Pancreas (tissue), 10 donors: ENCODE measurements around the gene LAMA1. TPM values are rescaled to one million over a fixed set of nuclear protein-coding genes. Genes with fewer than 3 reads are reported as not detected.
"Not testable (repeated sequence)": the region's sequence is repeated elsewhere in the genome, so short reads cannot be mapped to it uniquely, and the experiment has no call there.

Experiments used
- ATAC-seq, 4 donors: fragments of 200-7000 bp; cut with Tn5 transposase; one replicate each; pipeline versions ENCODE4 v1.8.0 to v1.9.1; 2020; ENCODE audit warnings: mild to moderate bottlenecking in 4 of 4, moderate library complexity in 4 of 4
- DNase-seq, 6 donors: peaks; one replicate each; pipeline ENCODE4 v3.0.0-alpha.2; 2020
- FAIRE-seq: peaks from 2 replicates; lab custom pipeline; 2012; peaks lifted over from hg19 to GRCh38; lab: Jason Lieb, UNC
- H3K27ac ChIP-seq, 4 donors: fragments of 200-600 bp; sonication (generic); 1 replicate in 3 of 4; 2 replicates in 1 of 4; pipeline versions ENCODE4 v1.5.0 to v1.8.0; 2020
- H3K27me3 ChIP-seq, 4 donors: fragments of 200-600 bp; one replicate each; pipeline ENCODE4 v1.8.0; 2021
- H3K36me3 ChIP-seq, 3 donors: fragments of 200-600 bp; sonication (generic) in 1 of 3; one replicate each; pipeline versions ENCODE4 v1.5.0 to v1.8.0; 2020 to 2021
- H3K4me1 ChIP-seq, 3 donors: fragments of 200-600 bp; one replicate each; pipeline ENCODE4 v1.8.0; 2021
- H3K4me3 ChIP-seq, 4 donors: fragments of 200-600 bp; sonication (generic) in 2 of 4; one replicate each; pipeline versions ENCODE4 v1.5.0 to v1.8.0; 2020 to 2021
- H3K9me3 ChIP-seq, 4 donors: fragments of 200-600 bp; one replicate each; pipeline ENCODE4 v1.8.0; 2021
- WGBS, 2 donors: extraction: QIAGEN DNeasy Blood & Tissue Kit; methylation state at CpG; one replicate each; pipeline ENCODE4 v1.1.7; 2013; 5-methylcytosine and 5-hydroxymethylcytosine counted together
- intact Hi-C, 3 donors: fragments of 100-400 bp; cut with DNase I; formaldehyde crosslinking; loops; one replicate each; pipeline versions ENCODE4 v1.11.1 to v1.14.2; 2022
- polyA plus RNA-seq, 2 donors: library from polyadenylated mRNA; stranded (reverse); fragments of 200-250 nt; gene quantifications; one replicate each; pipeline ENCODE4 v1.2.3, GENCODE V29; 2013
- total RNA-seq, 6 donors: library from RNA; stranded (reverse); fragmentation: NEBNext Ultra II Directional in 4 of 6; extraction: Animal tissue kit (Norgen Biotek cat#: 25700) in 4 of 6; gene quantifications; one replicate each; pipeline versions ENCODE4 v1.2.1 to v1.2.4, GENCODE V29; 2021 to 2023
- TF ChIP-seq, protein P1 (sequence below), 4 donors: fragments of 200-600 bp; sonication (generic) in 3 of 4; IDR thresholded peaks; one replicate each; pipeline versions ENCODE4 v1.5.0 to v1.8.0; 2021; ENCODE audit warnings: antibody characterized with exemption in 4 of 4
- donor health status: healthy with polysubstance abuse.
- donor health status: DM: no; HTN: no; CAD: no; lungs with moderate emphysema.
- donor health status: DM: no; HTN: no; CAD: no.
- donor health status: control.
- donor health status: control.
- donor health status: Bipolar disorder and iron deficiency.
- donor health status: DM: yes; HTN: yes; CAD: no.
- donor health status: DM: no; HTN: no; CAD: no.
- donor health status: DM: no; HTN: no; CAD: no.
- donor health status: DM: yes; HTN: yes; CAD: no.

Gene LAMA1
- total and polyA plus RNA-seq, 8 donors, result 0.39 to 3.1 (median 1.0) TPM

DNA sequence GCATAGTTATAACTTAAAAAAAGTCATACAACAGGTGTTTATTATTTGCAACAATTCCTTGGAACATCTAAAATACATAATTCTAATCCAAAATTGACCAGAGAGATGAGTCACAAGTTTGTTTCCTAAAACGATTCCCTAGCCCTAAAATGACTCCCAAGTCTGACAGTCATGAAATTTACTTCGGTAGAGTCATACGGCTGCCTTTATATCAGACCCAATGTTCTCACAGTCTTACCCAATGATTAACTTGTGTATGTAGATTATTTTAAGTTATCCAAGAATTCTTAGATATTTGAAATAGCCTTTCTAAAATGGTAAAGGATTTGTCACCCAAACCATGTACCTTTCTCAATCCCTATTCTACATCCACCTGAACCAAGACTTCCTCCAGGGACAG lies 174.9 kb downstream of the LAMA1 start:
- H3K27me3 ChIP-seq, result no peaks in the 10 kb centered on the region
- TF ChIP-seq, protein P1, sequence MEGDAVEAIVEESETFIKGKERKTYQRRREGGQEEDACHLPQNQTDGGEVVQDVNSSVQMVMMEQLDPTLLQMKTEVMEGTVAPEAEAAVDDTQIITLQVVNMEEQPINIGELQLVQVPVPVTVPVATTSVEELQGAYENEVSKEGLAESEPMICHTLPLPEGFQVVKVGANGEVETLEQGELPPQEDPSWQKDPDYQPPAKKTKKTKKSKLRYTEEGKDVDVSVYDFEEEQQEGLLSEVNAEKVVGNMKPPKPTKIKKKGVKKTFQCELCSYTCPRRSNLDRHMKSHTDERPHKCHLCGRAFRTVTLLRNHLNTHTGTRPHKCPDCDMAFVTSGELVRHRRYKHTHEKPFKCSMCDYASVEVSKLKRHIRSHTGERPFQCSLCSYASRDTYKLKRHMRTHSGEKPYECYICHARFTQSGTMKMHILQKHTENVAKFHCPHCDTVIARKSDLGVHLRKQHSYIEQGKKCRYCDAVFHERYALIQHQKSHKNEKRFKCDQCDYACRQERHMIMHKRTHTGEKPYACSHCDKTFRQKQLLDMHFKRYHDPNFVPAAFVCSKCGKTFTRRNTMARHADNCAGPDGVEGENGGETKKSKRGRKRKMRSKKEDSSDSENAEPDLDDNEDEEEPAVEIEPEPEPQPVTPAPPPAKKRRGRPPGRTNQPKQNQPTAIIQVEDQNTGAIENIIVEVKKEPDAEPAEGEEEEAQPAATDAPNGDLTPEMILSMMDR (IDR thresholded peaks at IDR 0.05), result no peak
- intact Hi-C loops, result no loop called here
- ATAC-seq (peak; percentile 44 to 67 (median 64)), FAIRE-seq (no peak), DNase-seq (no peak)
- H3K27ac ChIP-seq, result peak overlapping the region; percentile 30 to 80 (median 60)
- H3K4me1 ChIP-seq, result peaks cover 5 to 12% (median 6%) of the 10 kb centered on the region in 3 donors
- 42 to 44% methylated on average over 3 of the region's 3 CpGs for WGBS, 2 donors
- no peak overlapping the region for H3K4me3 ChIP-seq
- no peaks in the 10 kb centered on the region for H3K9me3 ChIP-seq
- no peaks in the 10 kb centered on the region for H3K36me3 ChIP-seq

- FAIRE-seq, result no peak
- peak overlapping the region in 3 of 4 donors; percentile 40 to 80 (median 79) for H3K27ac ChIP-seq
- WGBS, 2 donors, result 47 to 76% methylated on average over 11 of the region's 11 CpGs
Observed at GRCh38 chr18:6941996-6942395, 175.6 kb downstream of the LAMA1 start.

GRCh38 chr18:6940451-6940850 lies 177.1 kb downstream of the LAMA1 start:
- Histone ChIP-seq H3K27me3 (no peaks in the 10 kb centered on the region), H3K36me3 (no peaks in the 10 kb centered on the region), H3K4me1 (peaks cover 5 to 12% (median 6%) of the 10 kb centered on the region in 3 donors), H3K9me3 (no peaks in the 10 kb centered on the region), H3K4me3 (no peak overlapping the region), H3K27ac (peak overlapping the region in 2 of 4 donors; percentile 24 to 29)
- WGBS, 2 donors, result 77 to 84% methylated on average over 9 of the region's 9 CpGs
- TF ChIP-seq, protein P1 (IDR thresholded peaks at IDR 0.05), result no peak
- intact Hi-C loops, result no loop called here
- FAIRE-seq, result no peak
- peak in 1 of 4 donors; percentile 20 for ATAC-seq
- DNase-seq, result no peak

More at GRCh38 chr18:6941996-6942395, 175.6 kb downstream of the LAMA1 start:
- H3K9me3 ChIP-seq, result no peaks in the 10 kb centered on the region
- H3K27me3 ChIP-seq, result no peaks in the 10 kb centered on the region
- H3K36me3 ChIP-seq, result no peaks in the 10 kb centered on the region
- ATAC-seq (peak in 3 of 4 donors; percentile 29 to 48 (median 38)), DNase-seq (peak in 1 of 6 donors; percentile 33)
- H3K4me3 ChIP-seq, result no peak overlapping the region
- intact Hi-C loops, result no loop called here
- H3K4me1 ChIP-seq, result peaks cover 5 to 12% (median 6%) of the 10 kb centered on the region in 3 donors
- TF ChIP-seq, protein P1 (IDR thresholded peaks at IDR 0.05), result no peak

DNA sequence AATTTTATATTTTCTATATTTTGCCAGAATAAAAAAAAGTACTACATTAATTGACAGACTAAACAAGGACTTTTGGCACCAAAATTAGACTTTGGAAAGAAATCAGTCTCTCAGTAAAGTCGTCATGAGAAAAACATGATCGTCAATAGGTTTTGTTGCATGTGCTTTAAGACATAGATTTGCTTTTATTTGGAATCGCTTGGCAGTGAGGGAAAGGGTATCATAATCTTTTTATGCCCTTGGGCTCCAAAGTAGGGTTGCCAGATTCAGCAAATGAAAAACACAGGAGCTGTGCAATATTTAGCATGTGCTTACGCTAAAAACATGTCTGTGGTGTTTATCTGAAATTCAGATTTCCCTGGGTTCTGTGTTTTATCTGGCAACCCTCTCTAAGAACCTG lies 177.6 kb downstream of the LAMA1 start:
- Histone ChIP-seq H3K4me1 (peaks cover 5 to 12% (median 6%) of the 10 kb centered on the region in 3 donors), H3K27me3 (no peaks in the 10 kb centered on the region), H3K4me3 (no peak overlapping the region), H3K27ac (peak overlapping the region in 2 of 4 donors; percentile 24 to 29), H3K9me3 (no peaks in the 10 kb centered on the region), H3K36me3 (no peaks in the 10 kb centered on the region)
- FAIRE-seq (no peak), ATAC-seq (peak in 1 of 4 donors; percentile 23), DNase-seq (no peak)
- intact Hi-C loops, result no loop called here
- TF ChIP-seq, protein P1 (IDR thresholded peaks at IDR 0.05), result no peak
- 32 to 44% methylated on average over 4 of the region's 4 CpGs for WGBS, 2 donors

DNA sequence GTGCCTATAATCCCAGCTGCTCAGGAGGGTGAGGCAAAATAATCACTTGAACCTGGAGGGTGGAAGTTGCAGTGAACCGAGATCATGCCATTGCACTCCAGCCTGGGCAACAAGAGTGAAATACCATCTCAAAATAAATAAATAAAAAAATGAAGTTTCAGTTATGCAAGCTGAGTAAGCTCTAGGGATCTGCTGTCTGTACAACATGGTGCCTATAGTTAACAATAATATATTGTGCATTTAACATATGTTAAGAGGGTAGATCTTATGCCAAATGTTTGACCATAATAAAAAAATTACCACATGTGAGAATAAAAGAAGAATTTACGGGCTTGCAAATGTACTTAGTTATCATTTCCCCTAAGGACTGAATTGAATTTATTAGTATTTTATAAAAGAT lies 179.2 kb downstream of the LAMA1 start:
- FAIRE-seq, H3K4me3 ChIP-seq, H3K27ac ChIP-seq, H3K36me3 ChIP-seq, ATAC-seq, H3K27me3 ChIP-seq, H3K9me3 ChIP-seq, DNase-seq, intact Hi-C loops, H3K4me1 ChIP-seq: not testable (repeated sequence)
- 85 to 90% methylated on average over 2 of the region's 2 CpGs for WGBS, 2 donors
